Activated CD4-positive, alpha-beta T cell treated with anti-CD3 and anti-CD28 coated beads for 36 hours (primary cell): Measurements from ENCODE around the gene DIP2A. TPM values are rescaled to one million over a fixed set of nuclear protein-coding genes. Genes with fewer than 3 reads are reported as not detected.
"Not testable (repeated sequence)": the region's sequence is repeated elsewhere in the genome, so short reads cannot be mapped to it uniquely, and the experiment has no call there.

Experiments
- ATAC-seq: fragments of 200-7000 bp; cut with Tn5 transposase; one replicate; pipeline ENCODE4 v1.10.0; 2021; ENCODE audit warnings: mild to moderate bottlenecking, moderate library complexity
- CTCF ChIA-PET: fragments of 350-600 bp; sonication (Branson Sonifier 250); formaldehyde crosslinking; loops from one replicate; lab custom pipeline; 2021; ENCODE audit warnings: antibody characterized with exemption; lab: Charles Lee
- POLR2A ChIA-PET: fragments of 350-600 bp; sonication (Branson Sonifier 250); formaldehyde crosslinking; loops from one replicate; lab custom pipeline; 2021; ENCODE audit warnings: antibody characterized with exemption, inconsistent platforms; lab: Charles Lee
- DNase-seq: peaks from one replicate; pipeline ENCODE4 v3.0.0-alpha.2; 2020
- H3K27ac Mint-ChIP-seq: one replicate; pipeline ENCODE4 v1.8.0; 2021; ENCODE audit warnings: mixed read lengths
- H3K27me3 Mint-ChIP-seq: one replicate; pipeline ENCODE4 v1.8.0; 2021; ENCODE audit warnings: mixed read lengths
- H3K36me3 Mint-ChIP-seq: one replicate; pipeline ENCODE4 v1.8.0; 2021; ENCODE audit warnings: low read depth, mixed read lengths
- H3K4me1 Mint-ChIP-seq: one replicate; pipeline ENCODE4 v1.8.0; 2021; ENCODE audit warnings: mixed read lengths
- H3K4me3 Mint-ChIP-seq: one replicate; pipeline ENCODE4 v1.8.0; 2021; ENCODE audit warnings: mild to moderate bottlenecking, moderate library complexity, mixed read lengths
- H3K9me3 Mint-ChIP-seq: one replicate; pipeline ENCODE4 v1.8.0; 2021; ENCODE audit warnings: low read depth, mixed read lengths
- intact Hi-C, 2 experiments: fragments of 100-400 bp; cut with DNase I in 1 of 2; cut with micrococcal nuclease in 1 of 2; formaldehyde crosslinking; loops; one replicate each; pipeline versions ENCODE4 v1.14.2 to v1.15.1; 2022 to 2024; cut with DNase I, micrococcal nuclease
- total RNA-seq, 2 experiments: library from RNA; stranded (reverse); gene quantifications; one replicate each; pipeline ENCODE4 v1.2.3, GENCODE V29; 2021

DIP2A gene
- total RNA-seq, 2 experiments from 2014 or later = 25.2 to 27.7 TPM

GRCh38 chr21:46454634-46455390, 3.9 kb upstream of the DIP2A start:
- ATAC-seq (no peak), DNase-seq (no peak)
- ChIA-PET CTCF (interaction anchor here (0.6 to 1.1 kb wide), 3 partner anchors 10 to 159 kb away, joined by 3 to 6 read pairs (median 3); no protein-coding TSS in a partner anchor), POLR2A (no interaction called here)
- Mint-ChIP-seq H3K9me3 (no peaks in the 10 kb centered on the region), H3K27ac (no peak overlapping the region), H3K4me3 (no peak overlapping the region), H3K36me3 (peaks cover 49% of the 10 kb centered on the region), H3K27me3 (no peaks in the 10 kb centered on the region), H3K4me1 (peaks cover 28% of the 10 kb centered on the region)
- intact Hi-C loops = loop anchor here in 1 of 2 experiments (5.0 to 10.0 kb wide), 3 partner anchors 102 to 168 kb away; partner anchors contain the start of genes C21orf58, MCM3AP, PCNT and YBEY

- DNase-seq (no peak), ATAC-seq (no peak)
- peaks cover 43% of the 10 kb centered on the region for H3K36me3 Mint-ChIP-seq
- no peaks in the 10 kb centered on the region for H3K9me3 Mint-ChIP-seq
- peak overlapping the region; percentile 91 for H3K4me3 Mint-ChIP-seq
- intact Hi-C loops = loop anchor here in 1 of 2 experiments (5.0 to 10.0 kb wide), 3 partner anchors 102 to 168 kb away; partner anchors contain the start of genes C21orf58, MCM3AP, PCNT and YBEY
- no peak overlapping the region for H3K27ac Mint-ChIP-seq
- ChIA-PET POLR2A (no interaction called here), CTCF (interaction anchor here (0.6 to 1.1 kb wide), 4 partner anchors 8 to 160 kb away, joined by 3 to 6 read pairs (median 4); no protein-coding TSS in a partner anchor)
- H3K4me1 Mint-ChIP-seq = peaks cover 30% of the 10 kb centered on the region
- H3K27me3 Mint-ChIP-seq = no peaks in the 10 kb centered on the region
Observed at GRCh38 chr21:46455575-46456385, 2.9 kb upstream of the DIP2A start.

- Mint-ChIP-seq H3K27ac (peak overlapping the region; percentile 1), H3K9me3 (no peaks in the 10 kb centered on the region), H3K4me3 (peak overlapping the region; percentile 91), H3K4me1 (peaks cover 35% of the 10 kb centered on the region), H3K27me3 (no peaks in the 10 kb centered on the region), H3K36me3 (peaks cover 38% of the 10 kb centered on the region)
- CTCF ChIA-PET = interaction anchor here (0.7 kb wide), 1 partner anchor 9 kb away, joined by 5 read pairs; no protein-coding TSS in a partner anchor
- intact Hi-C loops = loop anchor here in 1 of 2 experiments (5.0 to 10.0 kb wide), 3 partner anchors 101 to 169 kb away; partner anchors contain the start of genes C21orf58, MCM3AP, PCNT and YBEY
- POLR2A ChIA-PET = no interaction called here
- no peak for DNase-seq
- ATAC-seq = no peak
Observed at GRCh38 chr21:46456750-46457149, 1.9 kb upstream of the DIP2A start.

GRCh38 chr21:46457801-46458314, 833 bp upstream of the DIP2A start:
- ATAC-seq (peak; percentile 10), DNase-seq (peak; percentile 57)
- intact Hi-C loops = loop anchor here (1.0 to 10.0 kb wide), 10 partner anchors 99 to 813 kb away; partner anchors contain the start of genes PCNT (in 2 of the 2), YBEY (in 2 of the 2), C21orf58 (in 1 of the 2) and COL6A1 (in 1 of the 2)
- CTCF ChIA-PET = interaction anchor here (0.6 to 1.0 kb wide), 4 partner anchors 33 to 317 kb away, joined by 3 to 5 read pairs (median 3); no protein-coding TSS in a partner anchor
- no peaks in the 10 kb centered on the region for H3K27me3 Mint-ChIP-seq
- H3K36me3 Mint-ChIP-seq = peaks cover 35% of the 10 kb centered on the region
- no peaks in the 10 kb centered on the region for H3K9me3 Mint-ChIP-seq
- peaks cover 41% of the 10 kb centered on the region for H3K4me1 Mint-ChIP-seq
- POLR2A ChIA-PET = interaction anchor here (1.0 kb wide), 1 partner anchor 132 kb away, joined by 3 read pairs; a partner anchor contains a TSS
- peak overlapping the region; percentile 91 for H3K4me3 Mint-ChIP-seq
- peak overlapping the region; percentile 84 for H3K27ac Mint-ChIP-seq

- ATAC-seq (no peak), DNase-seq (no peak)
- Mint-ChIP-seq H3K4me1 (peaks cover 41% of the 10 kb centered on the region), H3K9me3 (no peaks in the 10 kb centered on the region), H3K27ac (peak overlapping the region; percentile 83), H3K27me3 (no peaks in the 10 kb centered on the region), H3K4me3 (peak overlapping the region; percentile 91), H3K36me3 (peaks cover 36% of the 10 kb centered on the region)
- CTCF ChIA-PET = interaction anchor here (1.6 kb wide), 1 partner anchor 42 kb away, joined by 4 read pairs; no protein-coding TSS in a partner anchor
- intact Hi-C loops = loop anchor here (2.0 to 10.0 kb wide), 6 partner anchors 98 to 814 kb away; partner anchors contain the start of genes YBEY (in 2 of the 2), C21orf58 (in 1 of the 2), COL6A1 (in 1 of the 2) and MCM3AP (in 1 of the 2)
- POLR2A ChIA-PET = interaction anchor here (0.6 kb wide), 1 partner anchor 12 kb away, joined by 3 read pairs; no protein-coding TSS in a partner anchor
Observed at GRCh38 chr21:46459024-46459355, 299 bp downstream of the DIP2A start.

- Mint-ChIP-seq H3K36me3 (peaks cover 33% of the 10 kb centered on the region), H3K4me3 (peak overlapping the region; percentile 91), H3K27ac (peak overlapping the region; percentile 79), H3K27me3 (no peaks in the 10 kb centered on the region), H3K9me3 (no peaks in the 10 kb centered on the region), H3K4me1 (peaks cover 44% of the 10 kb centered on the region)
- DNase-seq = peak; percentile 41
- POLR2A ChIA-PET = interaction anchor here (0.6 kb wide), 1 partner anchor 11 kb away, joined by 3 read pairs; no protein-coding TSS in a partner anchor
- intact Hi-C loops = loop anchor here (2.0 to 10.0 kb wide), 6 partner anchors 98 to 815 kb away; partner anchors contain the start of genes YBEY (in 2 of the 2), C21orf58 (in 1 of the 2), COL6A1 (in 1 of the 2) and MCM3AP (in 1 of the 2)
- no peak for ATAC-seq
- CTCF ChIA-PET = interaction anchor here (0.6 to 1.6 kb wide), 2 partner anchors 41 to 94 kb away, joined by 3 to 4 read pairs; no protein-coding TSS in a partner anchor
Observed at GRCh38 chr21:46459356-46460112, 843 bp downstream of the DIP2A start.

GRCh38 chr21:46461909-46462308, 3.2 kb downstream of the DIP2A start:
- intact Hi-C loops = no loop called here
- CTCF ChIA-PET = no interaction called here
- POLR2A ChIA-PET = interaction anchor here (0.6 kb wide), 1 partner anchor 740 kb away, joined by 3 read pairs; no protein-coding TSS in a partner anchor

GRCh38 chr21:46465153-46465552, 6.5 kb downstream of the DIP2A start:
- not testable (repeated sequence) for ATAC-seq
- peaks cover 15% of the 10 kb centered on the region for H3K36me3 Mint-ChIP-seq

More at GRCh38 chr21:46461909-46462308, 3.2 kb downstream of the DIP2A start:
- no peak for DNase-seq
- peaks cover 27% of the 10 kb centered on the region for H3K4me1 Mint-ChIP-seq
- H3K27ac Mint-ChIP-seq = no peak overlapping the region
- no peaks in the 10 kb centered on the region for H3K9me3 Mint-ChIP-seq
- peaks cover 17% of the 10 kb centered on the region for H3K36me3 Mint-ChIP-seq
- no peaks in the 10 kb centered on the region for H3K27me3 Mint-ChIP-seq
- ATAC-seq = no peak
- H3K4me3 Mint-ChIP-seq = no peak overlapping the region

GRCh38 chr21:46465651-46466050, 7.0 kb downstream of the DIP2A start:
- ATAC-seq = no peak
- no peaks in the 10 kb centered on the region for H3K9me3 Mint-ChIP-seq
- intact Hi-C loops = no loop called here
- H3K36me3 Mint-ChIP-seq = peaks cover 15% of the 10 kb centered on the region
- CTCF ChIA-PET = interaction anchor here (0.6 kb wide), 1 partner anchor 148 kb away, joined by 3 read pairs; no protein-coding TSS in a partner anchor
- DNase-seq = no peak
- H3K4me3 Mint-ChIP-seq = no peak overlapping the region
- no peaks in the 10 kb centered on the region for H3K27me3 Mint-ChIP-seq
- no peak overlapping the region for H3K27ac Mint-ChIP-seq
- H3K4me1 Mint-ChIP-seq = peaks cover 24% of the 10 kb centered on the region
- POLR2A ChIA-PET = no interaction called here

More at GRCh38 chr21:46465153-46465552, 6.5 kb downstream of the DIP2A start:
- Mint-ChIP-seq H3K4me1 (peaks cover 26% of the 10 kb centered on the region), H3K27ac (peak overlapping the region; percentile 63)
- POLR2A ChIA-PET, H3K27me3 Mint-ChIP-seq, H3K9me3 Mint-ChIP-seq, CTCF ChIA-PET, H3K4me3 Mint-ChIP-seq, DNase-seq, intact Hi-C loops: not testable (repeated sequence)
